ENCODE measurements around the gene JARID2. TPM values are rescaled to one million over a fixed set of nuclear protein-coding genes. Genes with fewer than 3 reads are reported as not detected.

The JARID2 gene
- total RNA-seq, 1 experiment from 2014 or later = 23.6 TPM

DNA sequence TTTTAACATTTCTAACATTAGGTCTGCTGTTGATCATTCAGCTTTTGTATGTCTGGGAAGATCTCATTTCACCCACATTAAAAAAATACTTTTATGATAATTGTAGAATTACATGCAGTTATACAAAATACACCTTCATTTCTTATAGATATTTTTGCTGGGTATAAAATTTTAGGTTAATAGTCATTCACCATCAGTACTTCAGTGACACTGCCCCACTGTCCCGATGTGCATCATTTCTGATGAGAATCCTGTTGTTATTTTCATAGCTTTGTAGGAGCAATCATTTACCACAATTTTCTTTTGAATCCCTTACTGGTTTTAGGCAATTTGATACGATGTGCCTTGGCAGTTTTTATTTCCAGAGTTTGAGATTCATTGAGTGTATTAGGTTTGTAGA lies 173.6 kb downstream of the JARID2 start:
- H3K4me1 ChIP-seq (ENCODE audit: control insufficient read depth in 1 of 2, insufficient read depth in 2 of 2, low read length in 2 of 2) = no peaks in the 10 kb centered on the region
- no peaks in the 10 kb centered on the region for H3K9me2 ChIP-seq (ENCODE audit: insufficient read depth)
- ChIA-PET POLR2A (no interaction called here), CTCF (no interaction called here), RAD21 (ENCODE audit: low non-redundant PET in 1 of 2, low total read pairs in 2 of 2, uncharacterized antibody in 2 of 2, unreplicated experiment in 2 of 2) (no interaction called here)
- no peak overlapping the region for H3K4me3 ChIP-seq (replicated peaks in 1 of 2; ENCODE audit: low read depth in 1 of 2, low read length in 2 of 2)
- peaks cover 23% of the 10 kb centered on the region for H3K79me2 ChIP-seq (ENCODE audit: insufficient read depth, low read length)
- no peaks in the 10 kb centered on the region for H3K36me3 ChIP-seq (ENCODE audit: control insufficient read depth in 1 of 2, insufficient read depth in 2 of 2, low read length in 2 of 2)
- H3K9ac ChIP-seq (ENCODE audit: low read length) = no peak overlapping the region
- no peak overlapping the region for H3K4me2 ChIP-seq (ENCODE audit: low read length)
- no peak overlapping the region for H2AFZ ChIP-seq (ENCODE audit: low read depth, low read length, poor library complexity, severe bottlenecking)
- H3K27ac ChIP-seq (ENCODE audit: low read depth, low read length) = no peak overlapping the region
- no peak for ATAC-seq
- intact Hi-C loops (cut with micrococcal nuclease) = no loop called here
- H4K20me1 ChIP-seq (ENCODE audit: insufficient read depth) = no peaks in the 10 kb centered on the region
- BruUV-seq (replicated peaks) = no TSS peak
- H3K27me3 ChIP-seq (ENCODE audit: insufficient read depth, low read length) = no peaks in the 10 kb centered on the region
- DNase-seq (ENCODE audit: low read depth, low spot score) = no peak
- H3K9me3 ChIP-seq (ENCODE audit: control insufficient read depth in 1 of 2, insufficient read depth in 1 of 2, low read depth in 1 of 2, low read length in 2 of 2) = peaks cover 3 to 8% of the 10 kb centered on the region in 2 experiments
- TF ChIP-seq RAD21 (IDR thresholded peaks at IDR 0.05; ENCODE audit: low read depth) = no peak
- TF ChIP-seq POLR2A (IDR thresholded peaks at IDR 0.05; ENCODE audit: borderline replicate concordance, extremely low read depth, insufficient read depth, insufficient read length) = no peak
- no peak for TF ChIP-seq POLR2AphosphoS5 (IDR thresholded peaks at IDR 0.05; ENCODE audit: low read depth, low read length)
- TF ChIP-seq, protein P1, sequence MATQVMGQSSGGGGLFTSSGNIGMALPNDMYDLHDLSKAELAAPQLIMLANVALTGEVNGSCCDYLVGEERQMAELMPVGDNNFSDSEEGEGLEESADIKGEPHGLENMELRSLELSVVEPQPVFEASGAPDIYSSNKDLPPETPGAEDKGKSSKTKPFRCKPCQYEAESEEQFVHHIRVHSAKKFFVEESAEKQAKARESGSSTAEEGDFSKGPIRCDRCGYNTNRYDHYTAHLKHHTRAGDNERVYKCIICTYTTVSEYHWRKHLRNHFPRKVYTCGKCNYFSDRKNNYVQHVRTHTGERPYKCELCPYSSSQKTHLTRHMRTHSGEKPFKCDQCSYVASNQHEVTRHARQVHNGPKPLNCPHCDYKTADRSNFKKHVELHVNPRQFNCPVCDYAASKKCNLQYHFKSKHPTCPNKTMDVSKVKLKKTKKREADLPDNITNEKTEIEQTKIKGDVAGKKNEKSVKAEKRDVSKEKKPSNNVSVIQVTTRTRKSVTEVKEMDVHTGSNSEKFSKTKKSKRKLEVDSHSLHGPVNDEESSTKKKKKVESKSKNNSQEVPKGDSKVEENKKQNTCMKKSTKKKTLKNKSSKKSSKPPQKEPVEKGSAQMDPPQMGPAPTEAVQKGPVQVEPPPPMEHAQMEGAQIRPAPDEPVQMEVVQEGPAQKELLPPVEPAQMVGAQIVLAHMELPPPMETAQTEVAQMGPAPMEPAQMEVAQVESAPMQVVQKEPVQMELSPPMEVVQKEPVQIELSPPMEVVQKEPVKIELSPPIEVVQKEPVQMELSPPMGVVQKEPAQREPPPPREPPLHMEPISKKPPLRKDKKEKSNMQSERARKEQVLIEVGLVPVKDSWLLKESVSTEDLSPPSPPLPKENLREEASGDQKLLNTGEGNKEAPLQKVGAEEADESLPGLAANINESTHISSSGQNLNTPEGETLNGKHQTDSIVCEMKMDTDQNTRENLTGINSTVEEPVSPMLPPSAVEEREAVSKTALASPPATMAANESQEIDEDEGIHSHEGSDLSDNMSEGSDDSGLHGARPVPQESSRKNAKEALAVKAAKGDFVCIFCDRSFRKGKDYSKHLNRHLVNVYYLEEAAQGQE (IDR thresholded peaks at IDR 0.05; ENCODE audit: low read depth) = no peak
- TF ChIP-seq EGR1 (IDR thresholded peaks at IDR 0.05; ENCODE audit: low read depth) = no peak
- no peak for TF ChIP-seq ZNF274 (IDR thresholded peaks at IDR 0.05; ENCODE audit: low read depth, low read length)
- no peak for TF ChIP-seq EZH2phosphoT487 (IDR thresholded peaks at IDR 0.05; ENCODE audit: borderline replicate concordance)
- TF ChIP-seq ELF1 (IDR thresholded peaks at IDR 0.05; ENCODE audit: borderline replicate concordance, low read depth) = no peak
- TF ChIP-seq, protein P2, sequence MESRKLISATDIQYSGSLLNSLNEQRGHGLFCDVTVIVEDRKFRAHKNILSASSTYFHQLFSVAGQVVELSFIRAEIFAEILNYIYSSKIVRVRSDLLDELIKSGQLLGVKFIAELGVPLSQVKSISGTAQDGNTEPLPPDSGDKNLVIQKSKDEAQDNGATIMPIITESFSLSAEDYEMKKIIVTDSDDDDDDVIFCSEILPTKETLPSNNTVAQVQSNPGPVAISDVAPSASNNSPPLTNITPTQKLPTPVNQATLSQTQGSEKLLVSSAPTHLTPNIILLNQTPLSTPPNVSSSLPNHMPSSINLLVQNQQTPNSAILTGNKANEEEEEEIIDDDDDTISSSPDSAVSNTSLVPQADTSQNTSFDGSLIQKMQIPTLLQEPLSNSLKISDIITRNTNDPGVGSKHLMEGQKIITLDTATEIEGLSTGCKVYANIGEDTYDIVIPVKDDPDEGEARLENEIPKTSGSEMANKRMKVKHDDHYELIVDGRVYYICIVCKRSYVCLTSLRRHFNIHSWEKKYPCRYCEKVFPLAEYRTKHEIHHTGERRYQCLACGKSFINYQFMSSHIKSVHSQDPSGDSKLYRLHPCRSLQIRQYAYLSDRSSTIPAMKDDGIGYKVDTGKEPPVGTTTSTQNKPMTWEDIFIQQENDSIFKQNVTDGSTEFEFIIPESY (IDR thresholded peaks at IDR 0.05; ENCODE audit: extremely low read depth, insufficient replicate concordance, low read length) = no peak
- no peak for TF ChIP-seq SP1 (IDR thresholded peaks at IDR 0.05; ENCODE audit: low read depth)
- TF ChIP-seq FOSL1 (IDR thresholded peaks at IDR 0.05; ENCODE audit: low read depth) = no peak
